Measurements from ENCODE around the gene CAMK4. TPM values are rescaled to one million over a fixed set of nuclear protein-coding genes. Genes with fewer than 3 reads are reported as not detected.

Gene CAMK4
- total and polyA plus RNA-seq, 2 of the 8 experiments (the other 6 are each of a cell fraction or from before 2014, with no cell fraction given): 1.8 to 8.3 TPM

GRCh38 chr5:111232311-111233051 lies 8.3 kb downstream of the CAMK4 start:
- no peaks in the 10 kb centered on the region for H3K23me2 ChIP-seq (ENCODE audit: low read depth, low read length)
- no peak overlapping the region for H2BK20ac ChIP-seq (ENCODE audit: low read length)
- H3K56ac ChIP-seq (replicated peaks; ENCODE audit: insufficient read length, low read depth, low read length): no peak overlapping the region
- H2BK15ac ChIP-seq (ENCODE audit: low read length): no peak overlapping the region
- no peaks in the 10 kb centered on the region for H3K79me2 ChIP-seq (ENCODE audit: control insufficient read depth in 1 of 2, insufficient read depth in 2 of 2, low read length in 2 of 2)
- DNase-seq (ENCODE audit: low read depth in 1 of 2, low spot score in 2 of 2): no peak
- no peak overlapping the region for H3K9ac ChIP-seq (replicated peaks in 1 of 4; ENCODE audit: extremely low read depth in 1 of 4, low read depth in 3 of 4, low read length in 3 of 4)
- no peak overlapping the region for H3K4me2 ChIP-seq (ENCODE audit: insufficient read depth in 1 of 2, low read depth in 2 of 2, low read length in 2 of 2)
- no peak overlapping the region for H2AK5ac ChIP-seq (ENCODE audit: low read depth, low read length)
- H3K4me3 ChIP-seq (ENCODE audit: extremely low read depth in 1 of 4, insufficient read depth in 2 of 4, low read depth in 3 of 4, low read length in 4 of 4): no peak overlapping the region
- H3K27ac ChIP-seq (ENCODE audit: low read depth, low read length): no peak overlapping the region
- ChIA-PET CTCF (ENCODE audit: partially characterized antibody) (interaction anchor here (0.6 to 1.3 kb wide), 4 partner anchors 38 to 1864 kb away, joined by 3 to 4 read pairs (median 3); no protein-coding TSS in a partner anchor), POLR2A (ENCODE audit: partially characterized antibody) (no interaction called here)
- no peak overlapping the region for H4K91ac ChIP-seq (replicated peaks; ENCODE audit: insufficient read length, low read length)
- no peak overlapping the region for H4K5ac ChIP-seq (ENCODE audit: insufficient read length, low read depth, low read length)
- no peak for FAIRE-seq
- no peak overlapping the region for H2AFZ ChIP-seq (ENCODE audit: low read length)
- TF ChIP-seq RFX5 (IDR thresholded peaks at IDR 0.05; ENCODE audit: borderline replicate concordance, low read depth, low read length): no peak
- no peak for TF ChIP-seq SP2 (IDR thresholded peaks at IDR 0.05; ENCODE audit: low read length)
- TF ChIP-seq NANOG (IDR thresholded peaks at IDR 0.05; ENCODE audit: insufficient read depth, low read depth, low read length, poor library complexity, severe bottlenecking): no peak
- no peaks in the 10 kb centered on the region for H3K27me3 ChIP-seq (replicated peaks in 1 of 4; ENCODE audit: control insufficient read depth in 3 of 4, extremely low read depth in 1 of 4, insufficient read depth in 3 of 4, low read length in 3 of 4)
- no peak overlapping the region for H3K23ac ChIP-seq (ENCODE audit: insufficient read length)
- no peaks in the 10 kb centered on the region for H3K9me3 ChIP-seq (ENCODE audit: insufficient read depth in 2 of 2, low read depth in 1 of 2, low read length in 1 of 2)
- WGBS, 2 experiments (ENCODE audit: extremely low coverage in 1 of 2, insufficient coverage in 1 of 2, insufficient read length in 1 of 2, insufficient replicate concordance in 2 of 2, low coverage in 1 of 2, low lambda C conversion rate in 2 of 2, missing lambda C conversion rate in 1 of 2): 83% methylated on average over 1 of the region's 1 CpG; no CpG with 5 or more reads in 1 of the 2 experiments
- no peak overlapping the region for H2BK120ac ChIP-seq (replicated peaks; ENCODE audit: low read depth, low read length)
- no peak overlapping the region for H3K4ac ChIP-seq (replicated peaks; ENCODE audit: insufficient read length, low read depth, low read length)
- H3K79me1 ChIP-seq (ENCODE audit: low read depth, low read length): no peaks in the 10 kb centered on the region
- no peak overlapping the region for H3K14ac ChIP-seq (ENCODE audit: insufficient read length)
- no peak overlapping the region for H4K8ac ChIP-seq (ENCODE audit: extremely low read depth, insufficient read depth, low read length)
- no peak overlapping the region for H2BK5ac ChIP-seq (ENCODE audit: low read depth, low read length)
- H3K36me3 ChIP-seq (ENCODE audit: control insufficient read depth in 2 of 4, insufficient read depth in 4 of 4, low read length in 3 of 4): no peaks in the 10 kb centered on the region
- H2BK12ac ChIP-seq (ENCODE audit: low read depth, low read length): no peak overlapping the region
- no peaks in the 10 kb centered on the region for H4K20me1 ChIP-seq (replicated peaks in 1 of 2; ENCODE audit: control insufficient read depth in 1 of 2, insufficient read depth in 2 of 2, low read length in 2 of 2)
- H3K18ac ChIP-seq (ENCODE audit: extremely low read depth, low read length): no peak overlapping the region
- no peaks in the 10 kb centered on the region for H3K4me1 ChIP-seq (replicated peaks in 1 of 4; ENCODE audit: control insufficient read depth in 3 of 4, insufficient read depth in 4 of 4, low read length in 3 of 4)

Data from H1 (cell line).